Tibial nerve (tissue), 4 donors: ENCODE data around the gene MAN2C1. TPM values are rescaled to one million over a fixed set of nuclear protein-coding genes. Genes with fewer than 3 reads are reported as not detected.
"Not testable (repeated sequence)": the region's sequence is repeated elsewhere in the genome, so short reads cannot be mapped to it uniquely, and the experiment has no call there.

ENCODE experiments used
- DNase-seq, 2 donors: peaks; one replicate each; pipeline ENCODE4 v3.0.0-alpha.2; 2019; ENCODE audit warnings: low spot score in 2 of 2
- H3K27ac ChIP-seq, 4 donors: fragments of 200-600 bp; sonication (generic) in 3 of 4; one replicate each; pipeline ENCODE4 v1.5.1; 2017 to 2019; ENCODE audit warnings: mild to moderate bottlenecking in 1 of 4
- H3K27me3 ChIP-seq, 2 donors: fragments of 200-600 bp; sonication (generic) in 1 of 2; one replicate each; pipeline versions ENCODE4 v1.5.1 to v1.6.0; 2017 to 2019
- H3K36me3 ChIP-seq, 3 donors: fragments of 200-600 bp; sonication (generic); one replicate each; pipeline ENCODE4 v1.5.1; 2018 to 2019
- H3K4me1 ChIP-seq, 4 donors: fragments of 200-600 bp; sonication (generic) in 3 of 4; one replicate each; pipeline ENCODE4 v1.5.1; 2017 to 2019
- H3K4me3 ChIP-seq, 4 donors: fragments of 200-600 bp; sonication (generic) in 3 of 4; one replicate each; pipeline ENCODE4 v1.5.1; 2017 to 2019; ENCODE audit warnings: mild to moderate bottlenecking in 1 of 4, moderate library complexity in 1 of 4
- H3K9me3 ChIP-seq, 4 donors: fragments of 200-600 bp; sonication (generic) in 3 of 4; one replicate each; pipeline ENCODE4 v1.5.1; 2017 to 2019
- CTCF ChIP-seq, 5 experiments: fragments of 200-600 bp in 3 of 5; fragments of 450-650 bp in 2 of 5; sonication (generic) in 3 of 5; IDR thresholded peaks; one replicate each; pipeline ENCODE4 v1.5.1; 2016 to 2019; ENCODE audit warnings: antibody characterized with exemption in 5 of 5, mild to moderate bottlenecking in 3 of 5, moderate library complexity in 2 of 5
- EP300 ChIP-seq, 2 donors: sonication (generic); formaldehyde crosslinking; IDR thresholded peaks; one replicate each; pipeline ENCODE4 v1.6.1; 2017; ENCODE audit warnings: antibody characterized with exemption in 2 of 2, mild to moderate bottlenecking in 1 of 2
- POLR2A ChIP-seq, 2 donors: fragments of 450-650 bp; IDR thresholded peaks; one replicate each; pipeline ENCODE4 v1.6.1; 2017; ENCODE audit warnings: antibody characterized with exemption in 2 of 2, mild to moderate bottlenecking in 2 of 2, moderate library complexity in 2 of 2
- WGBS, 2 donors: methylation state at CpG; one replicate each; pipeline ENCODE4 v1.1.5; 2018; 5-methylcytosine and 5-hydroxymethylcytosine counted together
- total RNA-seq, 4 donors: library from RNA; depleted of rRNA; stranded (reverse); fragments of >200 nt; gene quantifications; one replicate each; pipeline ENCODE4 v1.1.0, GENCODE V29; 2016

MAN2C1 gene
- total RNA-seq, 4 donors from 2014 or later, result 319 to 781 (median 366) TPM

GRCh38 chr15:75346796-75347221 lies 21.6 kb downstream of the MAN2C1 start, which contains the start of gene NEIL1:
TSS of gene NEIL1 (plus strand) at chr15:75347039. CDS start at chr15:75348906, 1,867 bp downstream.
- TF ChIP-seq EP300 (IDR thresholded peaks at IDR 0.05) (no peak), CTCF (IDR thresholded peaks at IDR 0.05) (no peak), POLR2A (IDR thresholded peaks at IDR 0.05) (no peak)
- no peak for DNase-seq
- WGBS, 2 donors, result 24 to 25% methylated on average over 20 of the region's 20 CpGs

GRCh38 chr15:75343953-75344352 lies 24.5 kb downstream of the MAN2C1 start:
- not testable (repeated sequence) for H3K4me3 ChIP-seq, H3K9me3 ChIP-seq, H3K27me3 ChIP-seq, H3K27ac ChIP-seq, DNase-seq
- WGBS, 2 donors, result 31 to 33% methylated on average over 8 of the region's 8 CpGs
- peaks cover 0 to 29% (median 0%) of the 10 kb centered on the region in 3 donors for H3K36me3 ChIP-seq
- H3K4me1 ChIP-seq, result peaks cover 0 to 26% (median 9%) of the 10 kb centered on the region in 4 donors

More at GRCh38 chr15:75346796-75347221, 21.6 kb downstream of the MAN2C1 start, which contains the start of gene NEIL1:
- peaks cover 0 to 5% (median 0%) of the 10 kb centered on the region in 3 donors for H3K36me3 ChIP-seq
- H3K27me3 ChIP-seq, result no peaks in the 10 kb centered on the region
- peaks cover 0 to 37% (median 13%) of the 10 kb centered on the region in 4 donors for H3K4me1 ChIP-seq
- no peaks in the 10 kb centered on the region for H3K9me3 ChIP-seq
- H3K4me3 ChIP-seq, result peak within 1 kb of the TSS; percentile 60 to 89 (median 70)
- peak within 1 kb of the TSS in 3 of 4 donors; percentile 69 to 86 (median 81) for H3K27ac ChIP-seq

GRCh38 chr15:75342221-75342620 lies 26.2 kb downstream of the MAN2C1 start:
- no peaks in the 10 kb centered on the region for H3K27me3 ChIP-seq
- no peak for DNase-seq
- TF ChIP-seq POLR2A (IDR thresholded peaks at IDR 0.05), result no peak
- TF ChIP-seq CTCF (IDR thresholded peaks at IDR 0.05), result no peak
- no peak for TF ChIP-seq EP300 (IDR thresholded peaks at IDR 0.05)
- H3K4me3 ChIP-seq, result no peak overlapping the region
- peaks cover 0 to 36% (median 0%) of the 10 kb centered on the region in 3 donors for H3K36me3 ChIP-seq
- H3K4me1 ChIP-seq, result peaks cover 0 to 23% (median 4%) of the 10 kb centered on the region in 4 donors
- H3K27ac ChIP-seq, result no peak overlapping the region
- 86 to 87% methylated on average over 6 of the region's 6 CpGs for WGBS, 2 donors
- no peaks in the 10 kb centered on the region for H3K9me3 ChIP-seq

- no peak for TF ChIP-seq POLR2A (IDR thresholded peaks at IDR 0.05)
- no peak for TF ChIP-seq CTCF (IDR thresholded peaks at IDR 0.05)
- no peak for TF ChIP-seq EP300 (IDR thresholded peaks at IDR 0.05)
- Histone ChIP-seq H3K36me3 (peaks cover 0 to 36% (median 0%) of the 10 kb centered on the region in 3 donors), H3K9me3 (no peaks in the 10 kb centered on the region), H3K27me3 (no peaks in the 10 kb centered on the region), H3K4me1 (peaks cover 0 to 28% (median 8%) of the 10 kb centered on the region in 4 donors), H3K27ac (no peak overlapping the region), H3K4me3 (no peak overlapping the region)
- no peak for DNase-seq
- 86 to 91% methylated on average over 10 to 13 of the region's 13 CpGs for WGBS, 2 donors
Measured at GRCh38 chr15:75339531-75340240, 28.7 kb downstream of the MAN2C1 start.

- H3K27me3 ChIP-seq, result no peaks in the 10 kb centered on the region
- 88 to 89% methylated on average over 10 to 11 of the region's 11 CpGs for WGBS, 2 donors
- no peak overlapping the region for H3K4me3 ChIP-seq
- H3K27ac ChIP-seq, result no peak overlapping the region
- peaks cover 0 to 36% (median 0%) of the 10 kb centered on the region in 3 donors for H3K36me3 ChIP-seq
- no peak for DNase-seq
- peaks cover 0 to 24% (median 8%) of the 10 kb centered on the region in 4 donors for H3K4me1 ChIP-seq
- no peaks in the 10 kb centered on the region for H3K9me3 ChIP-seq
- no peak for TF ChIP-seq POLR2A (IDR thresholded peaks at IDR 0.05)
- TF ChIP-seq EP300 (IDR thresholded peaks at IDR 0.05), result no peak
- TF ChIP-seq CTCF (IDR thresholded peaks at IDR 0.05), result no peak
Measured at GRCh38 chr15:75338661-75339240, 29.7 kb downstream of the MAN2C1 start.
